GM18507 (cell line): Measurements from ENCODE around the gene PAF1.

Experiments
- DNase-seq: peaks from one replicate; pipeline ENCODE4 v3.0.0; 2011; ENCODE audit warnings: low read depth; ENCODE audit not compliant: insufficient read length; ENCODE audit errors: extremely low spot score
- FAIRE-seq: peaks from 2 replicates; lab custom pipeline; 2011; peaks lifted over from hg19 to GRCh38; lab: Jason Lieb, UNC

PAF1 gene

GRCh38 chr19:39419003-39419402 lies 28.1 kb upstream of the PAF1 start:
- no peak for FAIRE-seq
- no peak for DNase-seq

GRCh38 chr19:39417463-39418181 lies 26.7 kb upstream of the PAF1 start:
- FAIRE-seq: no peak
- DNase-seq: no peak

- FAIRE-seq (no peak), DNase-seq (no peak)
Observed at GRCh38 chr19:39416152-39417120, 25.5 kb upstream of the PAF1 start.

- no peak for DNase-seq
- no peak for FAIRE-seq
Observed at GRCh38 chr19:39415111-39416046, 24.5 kb upstream of the PAF1 start.

GRCh38 chr19:39413911-39414608 lies 23.2 kb upstream of the PAF1 start:
- FAIRE-seq: no peak
- no peak for DNase-seq

GRCh38 chr19:39413272-39413910 lies 22.5 kb upstream of the PAF1 start:
- FAIRE-seq (no peak), DNase-seq (no peak)

- no peak for FAIRE-seq
- DNase-seq: no peak
Observed at GRCh38 chr19:39412867-39413271, 22.0 kb upstream of the PAF1 start.

- peak; percentile 96 for DNase-seq
- peak; percentile 97 for FAIRE-seq
Observed at GRCh38 chr19:39412100-39412866, 21.4 kb upstream of the PAF1 start, which contains the start of gene PLEKHG2. TSS of gene PLEKHG2 (plus strand) at chr19:39412669. CDS start at chr19:39414087, 1,418 bp downstream.

GRCh38 chr19:39411832-39412099 lies 20.9 kb upstream of the PAF1 start:
- no peak for DNase-seq
- no peak for FAIRE-seq

- DNase-seq (no peak), FAIRE-seq (no peak)
Observed at GRCh38 chr19:39411081-39411831, 20.4 kb upstream of the PAF1 start.

GRCh38 chr19:39410831-39411080 lies 19.9 kb upstream of the PAF1 start:
- DNase-seq: no peak
- FAIRE-seq: no peak

GRCh38 chr19:39410017-39410830 lies 19.3 kb upstream of the PAF1 start:
- FAIRE-seq: peak; percentile 87
- no peak for DNase-seq

GRCh38 chr19:39409208-39410016 lies 18.5 kb upstream of the PAF1 start:
- FAIRE-seq: peak; percentile 60
- DNase-seq: no peak

- no peak for FAIRE-seq
- no peak for DNase-seq
Observed at GRCh38 chr19:39408392-39409207, 17.7 kb upstream of the PAF1 start.

- no peak for DNase-seq
- FAIRE-seq: no peak
Observed at GRCh38 chr19:39407660-39408391, 16.9 kb upstream of the PAF1 start.
